Esophagus (tissue), 2 donors: ENCODE results near the gene VRTN. TPM values are rescaled to one million over a fixed set of nuclear protein-coding genes. Genes with fewer than 3 reads are reported as not detected.
A peak's percentile ranks its signal among the peaks of the same experiment; 100 is the strongest.
"Not testable (repeated sequence)": the region's sequence is repeated elsewhere in the genome, so short reads cannot be mapped to it uniquely, and the experiment has no call there.

Experiments used
- H3K27ac ChIP-seq, 2 donors: one replicate each; pipeline ENCODE4 v1.5.1; 2013; ENCODE audit warnings: low read depth in 2 of 2, mild to moderate bottlenecking in 2 of 2, inconsistent platforms in 1 of 2, low read length in 1 of 2, moderate library complexity in 1 of 2
- H3K27me3 ChIP-seq, 2 donors: one replicate each; pipeline ENCODE4 v1.6.1; 2013; ENCODE audit warnings: low read length in 2 of 2, control low read depth in 1 of 2, mild to moderate bottlenecking in 1 of 2; ENCODE audit not compliant: insufficient read depth in 2 of 2, control insufficient read depth in 1 of 2
- H3K36me3 ChIP-seq, 2 donors: one replicate each; pipeline ENCODE4 v1.6.1; 2013; ENCODE audit warnings: low read length in 1 of 2; ENCODE audit not compliant: control insufficient read depth in 2 of 2, insufficient read depth in 2 of 2
- H3K4me1 ChIP-seq, 2 donors: one replicate each; pipeline ENCODE4 v1.6.1; 2013; ENCODE audit warnings: low read length in 1 of 2; ENCODE audit not compliant: control insufficient read depth in 2 of 2, insufficient read depth in 2 of 2
- H3K4me3 ChIP-seq, 2 donors: one replicate each; pipeline ENCODE4 v1.5.1; 2013; ENCODE audit warnings: low read length in 2 of 2, mild to moderate bottlenecking in 2 of 2, low read depth in 1 of 2, moderate library complexity in 1 of 2
- H3K9me3 ChIP-seq, 2 donors: one replicate each; pipeline ENCODE4 v1.6.1; 2013; ENCODE audit warnings: mild to moderate bottlenecking in 2 of 2, low read depth in 1 of 2, low read length in 1 of 2, moderate library complexity in 1 of 2; ENCODE audit not compliant: control insufficient read depth in 2 of 2, insufficient read depth in 1 of 2
- WGBS, 2 donors: extraction: QIAGEN DNeasy Blood & Tissue Kit; methylation state at CpG; one replicate each; pipeline ENCODE4 v1.1.7; 2013; 5-methylcytosine and 5-hydroxymethylcytosine counted together
- polyA plus RNA-seq, 2 donors: library from polyadenylated mRNA; stranded (reverse); fragments of 200-250 nt; gene quantifications; one replicate each; pipeline ENCODE4 v1.2.3, GENCODE V29; 2013
- donor health status: healthy with polysubstance abuse.
- donor health status: Bipolar disorder and iron deficiency.

VRTN gene
- polyA plus RNA-seq, 2 donors, result not detected

DNA sequence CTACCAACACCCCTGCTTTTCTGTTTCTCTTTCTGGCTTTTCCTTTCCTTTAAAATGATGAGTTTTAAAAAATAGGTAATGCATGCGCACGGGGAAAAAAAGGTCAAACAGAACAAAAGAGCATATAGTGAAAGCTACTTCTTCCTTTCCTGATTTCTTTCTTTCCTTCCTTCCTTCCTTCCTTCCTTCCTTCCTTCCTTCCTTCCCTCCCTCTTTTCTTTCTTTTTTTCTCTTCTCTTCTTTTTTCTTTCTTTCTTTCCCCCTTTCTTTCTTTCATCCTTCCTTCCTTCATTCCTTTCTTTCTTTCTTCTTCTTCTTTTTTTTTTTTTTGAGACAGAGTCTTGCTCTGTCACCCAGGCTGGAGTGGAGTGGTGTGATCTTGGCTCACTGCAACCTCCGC is 42.2 kb downstream of the VRTN start:
- WGBS, 2 donors, result 91% methylated on average over 3 of the region's 3 CpGs
- H3K27me3 ChIP-seq, result not testable (repeated sequence)

DNA sequence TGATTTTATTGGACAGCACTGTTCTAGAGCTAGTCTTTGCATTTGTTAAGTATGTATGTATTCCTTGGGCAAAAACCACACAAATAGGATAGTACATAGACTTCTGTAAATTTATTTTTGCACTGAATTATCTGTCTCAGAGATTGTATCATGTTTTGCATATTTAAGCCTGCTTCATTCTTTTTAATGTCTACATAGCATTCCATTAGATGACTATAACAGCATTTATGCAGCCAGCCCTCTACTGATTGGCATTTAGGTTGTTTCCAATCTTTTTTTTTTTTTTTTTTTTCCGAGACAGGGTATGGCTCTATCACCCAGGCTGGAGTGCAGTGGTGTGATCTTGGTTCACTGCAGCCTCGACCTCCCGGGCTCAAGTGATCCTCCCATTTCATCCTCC is 43.2 kb downstream of the VRTN start:
- Histone ChIP-seq H3K27ac (no peak overlapping the region), H3K27me3 (no peaks in the 10 kb centered on the region), H3K36me3 (no peaks in the 10 kb centered on the region), H3K4me1 (no peaks in the 10 kb centered on the region), H3K9me3 (no peaks in the 10 kb centered on the region), H3K4me3 (no peak overlapping the region)
- 87 to 88% methylated on average over 3 of the region's 3 CpGs for WGBS, 2 donors

More for the DNA sequence above, 42.2 kb downstream of the VRTN start:
- not testable (repeated sequence) for H3K36me3 ChIP-seq, H3K27ac ChIP-seq, H3K4me1 ChIP-seq, H3K9me3 ChIP-seq, H3K4me3 ChIP-seq

GRCh38 chr14:74392616-74393570 is 44.6 kb downstream of the VRTN start:
- Histone ChIP-seq H3K27me3 (no peaks in the 10 kb centered on the region), H3K9me3 (no peaks in the 10 kb centered on the region), H3K4me3 (no peak overlapping the region), H3K36me3 (no peaks in the 10 kb centered on the region), H3K27ac (no peak overlapping the region), H3K4me1 (no peaks in the 10 kb centered on the region)
- 76 to 77% methylated on average over 16 of the region's 16 CpGs for WGBS, 2 donors

- no peaks in the 10 kb centered on the region for H3K9me3 ChIP-seq
- no peaks in the 10 kb centered on the region for H3K27me3 ChIP-seq
- H3K4me3 ChIP-seq, result no peak overlapping the region
- H3K36me3 ChIP-seq, result no peaks in the 10 kb centered on the region
- 43 to 58% methylated on average over 2 of the region's 2 CpGs for WGBS, 2 donors
- H3K4me1 ChIP-seq, result no peaks in the 10 kb centered on the region
- no peak overlapping the region for H3K27ac ChIP-seq
Measured at GRCh38 chr14:74394549-74394948, 46.3 kb downstream of the VRTN start.

GRCh38 chr14:74395094-74395493 is 46.8 kb downstream of the VRTN start:
- no peak overlapping the region for H3K4me3 ChIP-seq
- 51 to 55% methylated on average over 4 of the region's 4 CpGs for WGBS, 2 donors
- H3K27me3 ChIP-seq, result no peaks in the 10 kb centered on the region

DNA sequence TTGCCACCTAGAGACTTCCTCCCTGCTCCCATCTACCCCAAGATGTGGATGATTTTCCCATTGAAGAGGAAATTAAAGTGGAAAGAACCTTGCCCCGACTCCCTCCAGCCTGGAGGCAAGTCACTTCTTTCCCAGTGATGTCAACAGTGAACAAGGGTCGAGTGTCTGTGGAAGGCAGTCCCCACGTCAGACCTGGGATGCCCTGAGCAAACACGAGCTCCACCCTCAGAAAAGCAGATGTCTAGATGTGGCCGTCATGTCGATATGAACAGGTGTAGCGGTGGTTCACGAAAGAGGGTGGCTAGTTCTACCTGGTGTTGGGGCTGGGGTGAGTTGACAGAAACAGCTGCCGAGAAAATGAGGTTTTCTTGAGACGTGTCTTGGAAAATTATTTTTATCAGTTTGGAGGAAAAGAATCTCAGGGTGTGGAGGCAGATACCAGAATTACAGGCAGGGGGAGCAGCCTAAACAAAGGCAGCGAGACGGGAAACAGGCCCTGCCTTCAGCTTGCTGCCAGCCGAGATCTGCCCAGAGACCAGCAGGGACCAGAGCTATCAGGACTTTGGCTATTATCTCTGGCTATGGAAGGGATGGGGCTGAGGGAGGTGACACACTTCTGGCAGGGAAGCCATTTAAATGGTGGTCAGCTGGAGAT is 51.9 kb downstream of the VRTN start:
- Histone ChIP-seq H3K4me1 (peaks cover 6 to 13% of the 10 kb centered on the region in 2 donors), H3K27me3 (no peaks in the 10 kb centered on the region)

More at GRCh38 chr14:74395094-74395493, 46.8 kb downstream of the VRTN start:
- H3K36me3 ChIP-seq, result no peaks in the 10 kb centered on the region
- no peaks in the 10 kb centered on the region for H3K9me3 ChIP-seq
- H3K27ac ChIP-seq, result no peak overlapping the region
- no peaks in the 10 kb centered on the region for H3K4me1 ChIP-seq

DNA sequence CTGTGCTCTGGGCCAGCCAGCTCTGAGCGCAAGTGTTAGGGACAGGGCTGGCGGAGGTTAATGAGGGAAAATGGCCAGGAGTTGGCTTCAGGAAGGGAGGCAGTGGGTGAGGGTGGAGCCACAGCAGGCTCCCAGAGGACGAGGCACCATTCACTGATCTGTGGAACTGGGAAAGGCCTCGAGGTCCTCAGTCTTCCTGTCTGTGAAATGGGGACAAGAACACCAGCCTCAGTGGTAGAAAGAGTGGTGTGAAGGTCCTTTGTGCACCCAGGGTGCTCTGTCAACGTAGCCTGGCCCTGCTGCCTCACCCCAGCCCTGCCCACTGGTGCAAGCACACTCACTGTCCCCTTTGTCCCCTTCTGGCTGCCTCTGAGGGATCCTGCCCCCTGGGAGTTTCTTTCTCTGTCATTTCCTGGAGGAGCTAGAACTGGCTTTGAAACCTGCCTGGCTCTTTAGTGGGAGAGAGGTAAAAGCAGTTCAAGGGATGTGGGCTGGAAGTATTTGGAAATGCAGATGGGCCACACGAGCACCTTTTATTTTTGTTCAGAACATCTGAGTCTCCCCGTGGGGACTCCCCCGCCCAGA is 52.7 kb downstream of the VRTN start:
- Histone ChIP-seq H3K4me1 (peaks cover 6 to 13% of the 10 kb centered on the region in 2 donors), H3K27me3 (no peaks in the 10 kb centered on the region), H3K4me3 (no peak overlapping the region), H3K27ac (no peak overlapping the region), H3K9me3 (peaks cover 0 to 3% of the 10 kb centered on the region in 2 donors), H3K36me3 (no peaks in the 10 kb centered on the region)
- 40 to 42% methylated on average over 8 of the region's 8 CpGs for WGBS, 2 donors

More for the DNA sequence above, 51.9 kb downstream of the VRTN start:
- peaks cover 0 to 2% of the 10 kb centered on the region in 2 donors for H3K9me3 ChIP-seq
- H3K27ac ChIP-seq, result no peak overlapping the region
- H3K36me3 ChIP-seq, result no peaks in the 10 kb centered on the region
- WGBS, 2 donors, result 46 to 49% methylated on average over 13 of the region's 13 CpGs
- H3K4me3 ChIP-seq, result no peak overlapping the region

GRCh38 chr14:74401504-74402241 is 53.4 kb downstream of the VRTN start:
- Histone ChIP-seq H3K27me3 (no peaks in the 10 kb centered on the region), H3K4me1 (peaks cover 6 to 13% of the 10 kb centered on the region in 2 donors), H3K36me3 (no peaks in the 10 kb centered on the region), H3K9me3 (peaks cover 0 to 3% of the 10 kb centered on the region in 2 donors), H3K27ac (no peak overlapping the region), H3K4me3 (peak overlapping the region in 1 of 2 donors; percentile 3)
- WGBS, 2 donors, result 4 to 5% methylated on average over 12 of the region's 12 CpGs
